ENCODE data around the gene CFAP77.

GRCh38 chr9:132546148-132547051 lies 136.4 kb downstream of the CFAP77 start:
- TF ChIP-seq CTCF (IDR thresholded peaks at IDR 0.05) = peak in 2 of 4 experiments; percentile 25 to 30
- no peak for TF ChIP-seq POLR2A (IDR thresholded peaks at IDR 0.05)
- no peak for TF ChIP-seq POLR2AphosphoS5 (IDR thresholded peaks at IDR 0.05)

Data from sigmoid colon (tissue), 4 donors.